ENCODE data around the gene NXNL1. TPM values are rescaled to one million over a fixed set of nuclear protein-coding genes. Genes with fewer than 3 reads are reported as not detected.

NXNL1 gene
- total and polyA plus RNA-seq, 2 donors (not counting 1 experiment from before 2014, with no cell fraction given), result not detected

GRCh38 chr19:17429641-17430113 lies 31.0 kb downstream of the NXNL1 start:
- H3K4me1 ChIP-seq (ENCODE audit: control insufficient read depth, extremely low read depth, insufficient read depth, low read length), result no peaks in the 10 kb centered on the region
- no peak overlapping the region for H2AFZ ChIP-seq (ENCODE audit: low read length)
- no peaks in the 10 kb centered on the region for H3K27me3 ChIP-seq (ENCODE audit: control insufficient read depth, insufficient read depth, low read length)
- H3K79me2 ChIP-seq (ENCODE audit: control insufficient read depth, insufficient read depth, low read length), result no peaks in the 10 kb centered on the region
- H3K36me3 ChIP-seq (ENCODE audit: control insufficient read depth, insufficient read depth, low read length), result no peaks in the 10 kb centered on the region
- no peak overlapping the region for H3K27ac ChIP-seq (ENCODE audit: insufficient read depth, low read length)
- no peak for TF ChIP-seq EZH2 (IDR thresholded peaks at IDR 0.05; ENCODE audit: low read length, missing control alignments)
- DNase-seq (ENCODE audit: low read depth in 2 of 2), result no peak
- H3K9ac ChIP-seq (ENCODE audit: insufficient read depth, low read length), result no peak overlapping the region
- H4K20me1 ChIP-seq (ENCODE audit: control insufficient read depth, extremely low read depth, insufficient read depth, low read length), result no peaks in the 10 kb centered on the region
- H3K4me2 ChIP-seq (ENCODE audit: extremely low read depth, insufficient read depth, low read length), result no peak overlapping the region
- H3K9me3 ChIP-seq (ENCODE audit: control insufficient read depth, insufficient read depth, low read depth, low read length), result no peaks in the 10 kb centered on the region
- no peak overlapping the region for H3K4me3 ChIP-seq (replicated peaks in 1 of 4; ENCODE audit: control extremely low read depth in 1 of 4, insufficient read depth in 1 of 4, low read depth in 3 of 4, low read length in 4 of 4)

GRCh38 chr19:17424743-17425365 lies 35.9 kb downstream of the NXNL1 start:
- H3K4me3 ChIP-seq (replicated peaks in 1 of 4; ENCODE audit: control extremely low read depth in 1 of 4, insufficient read depth in 1 of 4, low read depth in 3 of 4, low read length in 4 of 4), result no peak overlapping the region
- TF ChIP-seq EZH2 (IDR thresholded peaks at IDR 0.05; ENCODE audit: low read length, missing control alignments) (no peak), CTCF (conservative IDR thresholded peaks at IDR 0.05 in 1 of 2, IDR thresholded peaks at IDR 0.05 in 1 of 2; ENCODE audit: low read depth in 1 of 2, low read length in 2 of 2) (peak; percentile 24 to 52)
- no peak overlapping the region for H2AFZ ChIP-seq (ENCODE audit: low read length)
- H3K4me2 ChIP-seq (ENCODE audit: extremely low read depth, insufficient read depth, low read length), result no peak overlapping the region
- H3K27me3 ChIP-seq (ENCODE audit: control insufficient read depth, insufficient read depth, low read length), result no peaks in the 10 kb centered on the region
- no peaks in the 10 kb centered on the region for H4K20me1 ChIP-seq (ENCODE audit: control insufficient read depth, extremely low read depth, insufficient read depth, low read length)
- no peaks in the 10 kb centered on the region for H3K79me2 ChIP-seq (ENCODE audit: control insufficient read depth, insufficient read depth, low read length)
- H3K27ac ChIP-seq (ENCODE audit: insufficient read depth, low read length), result no peak overlapping the region
- H3K9me3 ChIP-seq (ENCODE audit: control insufficient read depth, insufficient read depth, low read depth, low read length), result no peaks in the 10 kb centered on the region
- H3K36me3 ChIP-seq (ENCODE audit: control insufficient read depth, insufficient read depth, low read length), result peaks cover 1% of the 10 kb centered on the region
- H3K4me1 ChIP-seq (ENCODE audit: control insufficient read depth, extremely low read depth, insufficient read depth, low read length), result no peaks in the 10 kb centered on the region
- no peak overlapping the region for H3K9ac ChIP-seq (ENCODE audit: insufficient read depth, low read length)
- peak in 1 of 2 donors; percentile 36 for DNase-seq (ENCODE audit: low read depth in 2 of 2)

- no peak overlapping the region for H3K4me3 ChIP-seq (replicated peaks in 1 of 4; ENCODE audit: control extremely low read depth in 1 of 4, insufficient read depth in 1 of 4, low read depth in 3 of 4, low read length in 4 of 4)
- H3K79me2 ChIP-seq (ENCODE audit: control insufficient read depth, insufficient read depth, low read length), result no peaks in the 10 kb centered on the region
- no peak overlapping the region for H3K9ac ChIP-seq (ENCODE audit: insufficient read depth, low read length)
- H2AFZ ChIP-seq (ENCODE audit: low read length), result no peak overlapping the region
- H3K27me3 ChIP-seq (ENCODE audit: control insufficient read depth, insufficient read depth, low read length), result no peaks in the 10 kb centered on the region
- no peak overlapping the region for H3K4me2 ChIP-seq (ENCODE audit: extremely low read depth, insufficient read depth, low read length)
- H3K27ac ChIP-seq (ENCODE audit: insufficient read depth, low read length), result no peak overlapping the region
- H3K9me3 ChIP-seq (ENCODE audit: control insufficient read depth, insufficient read depth, low read depth, low read length), result no peaks in the 10 kb centered on the region
- H3K4me1 ChIP-seq (ENCODE audit: control insufficient read depth, extremely low read depth, insufficient read depth, low read length), result no peaks in the 10 kb centered on the region
- H3K36me3 ChIP-seq (ENCODE audit: control insufficient read depth, insufficient read depth, low read length), result peaks cover 1% of the 10 kb centered on the region
- DNase-seq (ENCODE audit: low read depth in 2 of 2), result no peak
- no peaks in the 10 kb centered on the region for H4K20me1 ChIP-seq (ENCODE audit: control insufficient read depth, extremely low read depth, insufficient read depth, low read length)
- TF ChIP-seq EZH2 (IDR thresholded peaks at IDR 0.05; ENCODE audit: low read length, missing control alignments), result no peak
- no peak for TF ChIP-seq CTCF (conservative IDR thresholded peaks at IDR 0.05 in 1 of 2, IDR thresholded peaks at IDR 0.05 in 1 of 2; ENCODE audit: low read depth in 1 of 2, low read length in 2 of 2)
Measured at GRCh38 chr19:17423429-17424208, 37.1 kb downstream of the NXNL1 start.

All from fibroblast of lung (primary cell).